OCI-LY1 (cell line): ENCODE results near the gene FGF5.

Experiments
- EZH2 ChIP-seq: fragments of 200-600 bp; sonication (generic), shearing (Covaris generic); IDR thresholded peaks from 2 replicates; pipeline ENCODE4 v1.8.0; 2017; ENCODE audit warnings: borderline replicate concordance, mixed run types, mild to moderate bottlenecking, antibody characterized with exemption, low read length, moderate library complexity, mixed read lengths
- TF ChIP-seq, protein P1 (sequence below): fragments of 200-600 bp; sonication (generic), shearing (Covaris generic); IDR thresholded peaks from 2 replicates; pipeline ENCODE4 v1.5.1; 2017; ENCODE audit warnings: mild to moderate bottlenecking, antibody characterized with exemption, low read length, moderate library complexity, mixed read lengths

DNA sequence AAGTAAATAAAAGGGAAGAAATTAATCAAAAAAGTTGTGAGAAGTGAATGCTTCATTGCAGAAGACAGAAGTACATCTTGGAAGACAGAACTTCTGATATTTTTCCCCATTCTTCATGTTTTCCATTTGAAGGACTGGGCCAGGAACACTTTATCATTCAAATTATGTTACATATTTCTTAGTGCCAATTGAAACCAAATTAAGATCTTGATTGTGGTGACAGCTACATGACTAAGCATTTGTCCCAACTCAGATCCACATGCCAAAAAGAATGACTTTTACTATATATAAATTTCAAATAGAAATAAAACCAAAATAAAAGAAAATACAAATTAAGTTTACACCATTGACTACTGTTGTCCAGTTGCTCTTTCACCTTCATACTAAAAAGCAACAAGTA lies 14.0 kb upstream of the FGF5 start:
- TF ChIP-seq, protein P1, sequence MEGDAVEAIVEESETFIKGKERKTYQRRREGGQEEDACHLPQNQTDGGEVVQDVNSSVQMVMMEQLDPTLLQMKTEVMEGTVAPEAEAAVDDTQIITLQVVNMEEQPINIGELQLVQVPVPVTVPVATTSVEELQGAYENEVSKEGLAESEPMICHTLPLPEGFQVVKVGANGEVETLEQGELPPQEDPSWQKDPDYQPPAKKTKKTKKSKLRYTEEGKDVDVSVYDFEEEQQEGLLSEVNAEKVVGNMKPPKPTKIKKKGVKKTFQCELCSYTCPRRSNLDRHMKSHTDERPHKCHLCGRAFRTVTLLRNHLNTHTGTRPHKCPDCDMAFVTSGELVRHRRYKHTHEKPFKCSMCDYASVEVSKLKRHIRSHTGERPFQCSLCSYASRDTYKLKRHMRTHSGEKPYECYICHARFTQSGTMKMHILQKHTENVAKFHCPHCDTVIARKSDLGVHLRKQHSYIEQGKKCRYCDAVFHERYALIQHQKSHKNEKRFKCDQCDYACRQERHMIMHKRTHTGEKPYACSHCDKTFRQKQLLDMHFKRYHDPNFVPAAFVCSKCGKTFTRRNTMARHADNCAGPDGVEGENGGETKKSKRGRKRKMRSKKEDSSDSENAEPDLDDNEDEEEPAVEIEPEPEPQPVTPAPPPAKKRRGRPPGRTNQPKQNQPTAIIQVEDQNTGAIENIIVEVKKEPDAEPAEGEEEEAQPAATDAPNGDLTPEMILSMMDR, result no peak
- TF ChIP-seq EZH2, result no peak
